Stimulated activated CD8-positive, alpha-beta memory T cell treated with anti-CD3 and anti-CD28 coated beads, Interleukin-15, amount 100 ng/mL, for 48 hours (primary cell): ENCODE measurements around the gene HSFX1.
"Not testable (repeated sequence)": the region's sequence is repeated elsewhere in the genome, so short reads cannot be mapped to it uniquely, and the experiment has no call there.

Source experiments
- DNase-seq, 2 donors: peaks; one replicate each; pipeline ENCODE4 v3.0.0-alpha.2; 2020; ENCODE audit warnings: low read depth in 2 of 2

The HSFX1 gene, protein sequence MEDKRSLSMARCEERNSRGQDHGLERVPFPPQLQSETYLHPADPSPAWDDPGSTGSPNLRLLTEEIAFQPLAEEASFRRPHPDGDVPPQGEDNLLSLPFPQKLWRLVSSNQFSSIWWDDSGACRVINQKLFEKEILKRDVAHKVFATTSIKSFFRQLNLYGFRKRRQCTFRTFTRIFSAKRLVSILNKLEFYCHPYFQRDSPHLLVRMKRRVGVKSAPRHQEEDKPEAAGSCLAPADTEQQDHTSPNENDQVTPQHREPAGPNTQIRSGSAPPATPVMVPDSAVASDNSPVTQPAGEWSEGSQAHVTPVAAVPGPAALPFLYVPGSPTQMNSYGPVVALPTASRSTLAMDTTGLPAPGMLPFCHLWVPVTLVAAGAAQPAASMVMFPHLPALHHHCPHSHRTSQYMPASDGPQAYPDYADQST

DNA sequence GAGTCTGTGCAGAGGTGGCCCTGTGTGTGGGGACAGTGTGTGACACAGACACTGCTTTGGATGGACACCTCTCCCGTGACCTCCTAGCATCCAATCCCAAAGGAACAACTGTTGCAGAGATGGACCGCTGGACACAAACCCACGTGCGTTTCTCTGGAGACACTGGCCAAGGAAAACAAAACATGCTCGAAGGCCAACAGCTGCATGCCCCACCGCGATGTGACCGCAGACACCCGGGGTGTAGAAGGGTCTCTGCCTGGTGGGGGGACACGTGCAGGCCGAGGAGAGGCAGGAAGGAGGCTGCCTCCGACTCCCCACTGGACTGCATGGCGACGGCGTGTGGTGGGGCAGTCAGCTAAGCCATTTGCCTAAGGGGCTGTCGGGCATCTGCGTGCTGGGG lies at the start of gene HSFX1:
Gene HSFX1, plus strand, starts transcription at position 301 of the 400 bp plus-strand sequence. CDS start 614 bp downstream, outside the sequence.
- not testable (repeated sequence) for DNase-seq

DNA sequence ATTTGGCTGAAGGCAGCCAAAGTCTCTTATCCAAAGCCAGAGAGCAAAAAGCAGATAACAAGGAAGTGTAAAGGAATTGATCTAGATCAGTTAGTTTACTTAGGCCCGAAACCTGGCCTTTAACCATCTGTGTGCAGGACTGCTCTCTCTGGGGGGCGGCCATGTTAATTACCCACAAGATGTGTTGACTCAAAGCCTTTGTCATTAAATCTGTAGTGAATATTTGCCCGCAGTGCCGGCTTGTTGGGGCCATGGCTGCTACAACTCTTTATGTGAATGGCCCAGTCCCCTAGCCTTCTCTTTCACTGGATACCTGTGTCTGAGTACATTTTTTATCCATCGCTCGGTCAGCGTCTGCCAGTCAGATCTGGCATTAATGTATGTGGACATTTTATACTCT lies 46.6 kb upstream of the HSFX1 start:
- DNase-seq, result not testable (repeated sequence)

DNA sequence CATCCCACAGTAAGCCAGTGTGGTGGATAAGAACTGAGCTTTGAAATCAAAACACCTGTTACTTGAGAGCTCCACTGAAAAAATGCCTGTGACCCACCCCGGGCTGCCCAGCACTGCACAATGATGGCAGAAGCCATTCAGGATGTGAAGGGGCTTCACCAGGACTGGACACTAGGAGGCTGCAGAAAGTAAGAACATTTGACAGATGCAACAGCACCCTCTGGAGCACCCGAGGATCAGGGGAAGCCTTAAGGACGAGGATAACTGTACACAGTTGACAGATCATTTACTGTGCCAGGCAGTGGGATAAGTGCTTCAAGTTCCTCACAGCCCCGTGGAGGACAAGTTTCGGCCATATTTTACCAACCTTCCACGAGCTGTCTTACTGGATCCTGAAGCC lies 31.6 kb upstream of the HSFX1 start:
- not testable (repeated sequence) for DNase-seq

DNA sequence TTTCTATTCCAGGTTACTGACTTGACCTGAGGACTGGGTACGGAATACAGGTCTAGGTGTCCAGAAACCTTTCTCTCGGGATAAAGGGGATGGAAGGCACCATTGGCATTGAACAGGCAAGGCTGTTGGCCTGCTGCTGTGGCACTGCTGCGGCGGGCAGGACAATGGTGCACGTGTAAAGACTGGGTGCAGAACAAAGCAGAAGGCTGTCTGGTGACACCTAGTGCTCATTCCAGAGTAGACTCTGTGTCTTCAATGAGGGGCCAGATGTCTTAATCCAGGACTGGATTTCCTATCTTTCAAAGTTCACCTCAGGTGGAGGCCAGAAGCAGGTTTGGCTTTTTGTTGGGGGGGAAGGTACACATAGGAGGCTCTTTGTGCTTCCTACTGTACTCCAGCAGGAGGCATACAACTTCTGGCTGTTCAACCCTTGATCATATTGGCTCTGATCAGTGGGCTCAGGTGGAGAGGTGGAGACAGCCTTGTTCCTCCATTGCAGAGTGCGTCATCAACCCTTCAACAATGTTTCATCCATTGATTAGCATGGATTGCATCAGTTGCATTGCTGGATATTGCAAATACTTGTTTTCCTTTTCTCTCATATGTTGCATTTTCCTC lies 27.4 kb upstream of the HSFX1 start:
- not testable (repeated sequence) for DNase-seq

DNA sequence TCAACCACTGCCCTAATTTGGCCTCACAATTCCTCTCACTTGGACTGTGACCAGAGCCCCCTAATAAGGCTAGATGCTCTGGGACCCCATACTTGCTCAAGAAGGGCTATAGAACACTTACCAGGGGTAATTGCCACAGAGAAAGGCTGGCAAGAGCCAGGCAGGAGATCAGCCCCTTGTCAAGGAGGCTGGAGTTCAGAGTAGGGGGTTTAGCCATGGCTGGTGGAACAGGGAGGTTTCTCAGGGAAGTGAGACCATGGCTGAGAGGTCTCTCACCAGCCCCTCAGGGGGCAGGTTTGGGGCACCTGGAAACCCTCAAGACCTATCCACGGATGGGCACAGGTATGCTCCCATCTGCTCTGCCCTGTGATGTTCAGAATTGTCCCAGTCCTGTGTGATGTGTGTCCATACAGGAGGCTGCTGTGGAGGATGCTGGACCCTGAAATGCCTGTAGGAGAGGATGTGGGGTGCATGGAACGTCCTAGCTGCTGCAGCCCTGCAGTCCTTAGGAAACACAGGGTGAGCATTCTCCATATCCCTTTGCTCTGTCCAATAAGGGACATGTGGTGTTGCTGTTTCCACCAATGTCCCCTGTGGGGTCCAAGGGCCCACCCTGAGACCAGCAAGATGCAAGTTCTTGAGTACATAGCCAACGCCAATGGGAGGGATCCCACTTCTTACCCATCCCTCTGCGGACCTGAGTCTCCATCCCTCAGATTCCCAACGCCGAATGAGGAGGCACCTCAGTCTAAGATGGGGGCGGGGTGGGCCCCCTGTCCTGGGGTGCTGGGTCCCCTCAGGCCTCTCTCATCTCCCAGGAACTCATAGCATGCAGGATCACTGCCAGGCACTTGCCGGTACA lies 16.4 kb upstream of the HSFX1 start:
- DNase-seq, result no peak

DNA sequence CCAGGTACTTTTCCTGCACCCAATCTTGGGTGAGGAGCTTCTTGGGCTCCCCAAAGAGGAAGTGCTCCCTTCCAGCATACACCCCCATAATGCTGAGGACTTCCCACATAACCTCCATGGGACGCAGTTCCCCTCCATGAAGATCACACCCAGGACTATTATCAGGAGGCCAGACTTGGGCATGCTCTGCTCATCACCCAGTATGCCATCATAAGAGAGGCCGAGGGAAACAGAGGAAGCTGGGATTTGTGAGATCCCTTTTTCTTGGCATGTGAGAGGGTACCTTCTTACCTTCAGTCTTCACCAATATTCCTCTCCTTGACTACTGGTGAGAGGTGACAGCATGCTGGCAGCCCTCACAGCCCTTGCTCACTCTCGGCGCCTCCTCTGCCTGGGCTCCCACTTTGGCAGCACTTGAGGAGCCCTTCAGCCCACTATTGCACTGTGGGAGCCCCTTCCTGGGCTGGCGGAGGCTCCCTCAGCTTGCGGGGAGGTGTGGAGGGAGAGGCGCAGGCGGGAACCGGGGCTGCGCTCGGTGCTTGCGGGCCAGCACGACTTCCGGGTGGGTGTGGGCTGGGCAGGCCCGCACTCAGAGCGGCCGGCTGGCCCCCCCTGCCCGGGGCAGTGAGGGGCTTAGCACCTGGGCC lies 15.7 kb upstream of the HSFX1 start:
- no peak for DNase-seq

DNA sequence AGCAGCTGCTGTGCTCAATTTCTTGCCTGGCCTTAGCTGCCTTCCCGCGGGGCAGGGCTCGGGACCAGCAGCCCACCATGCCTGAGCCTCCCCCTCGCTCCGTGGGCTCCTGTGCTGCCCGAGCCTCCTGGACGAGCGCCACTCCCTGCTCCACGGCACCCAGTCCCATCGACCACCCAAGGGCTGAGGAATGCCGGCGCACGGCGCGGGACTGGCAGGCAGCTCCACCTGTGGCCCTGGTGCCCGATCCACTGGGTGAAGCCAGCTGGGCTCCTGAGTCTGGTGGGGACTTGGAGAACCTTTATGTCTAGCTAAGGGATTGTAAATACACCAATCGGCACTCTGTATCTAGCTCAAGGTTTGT lies 15.2 kb upstream of the HSFX1 start:
- DNase-seq, result not testable (repeated sequence)

DNA sequence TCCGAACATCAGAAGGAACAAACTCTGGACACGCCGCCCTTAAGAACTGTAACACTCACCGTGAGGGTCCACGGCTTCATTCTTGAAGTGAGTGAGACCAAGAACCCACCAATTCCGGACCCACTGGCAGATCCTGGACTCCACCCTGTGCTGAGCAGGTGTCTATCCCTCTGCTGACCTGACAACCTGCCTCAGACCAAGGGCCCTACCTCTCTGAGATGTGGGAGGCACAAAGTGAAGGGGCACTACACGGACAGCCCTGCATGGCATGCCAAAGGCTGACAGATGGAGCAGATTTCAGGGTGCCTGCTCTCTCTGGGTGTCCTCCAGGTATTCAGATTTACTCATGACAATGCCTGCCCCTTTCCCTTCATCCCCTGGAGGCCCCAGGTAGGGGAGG lies 14.0 kb upstream of the HSFX1 start:
- no peak for DNase-seq

DNA sequence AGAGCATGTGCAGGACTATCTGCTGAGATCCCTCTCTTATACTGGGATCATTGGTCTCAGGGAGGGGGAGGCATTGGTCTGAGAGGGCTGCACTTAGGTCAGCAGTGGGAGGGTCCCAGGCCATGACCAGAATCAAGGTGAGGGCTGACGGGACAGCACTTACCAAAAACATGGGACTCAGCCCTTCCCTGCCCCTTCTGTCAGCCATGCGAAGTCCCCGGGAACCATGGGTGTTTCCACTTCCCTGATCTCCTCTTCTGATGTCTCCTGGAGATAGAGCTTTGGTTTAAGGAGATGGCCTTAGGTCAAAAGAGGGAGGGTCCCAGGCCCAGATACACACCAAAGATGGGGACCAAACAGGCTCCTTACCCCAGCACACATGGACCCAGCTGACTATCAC lies 12.9 kb upstream of the HSFX1 start:
- no peak for DNase-seq

DNA sequence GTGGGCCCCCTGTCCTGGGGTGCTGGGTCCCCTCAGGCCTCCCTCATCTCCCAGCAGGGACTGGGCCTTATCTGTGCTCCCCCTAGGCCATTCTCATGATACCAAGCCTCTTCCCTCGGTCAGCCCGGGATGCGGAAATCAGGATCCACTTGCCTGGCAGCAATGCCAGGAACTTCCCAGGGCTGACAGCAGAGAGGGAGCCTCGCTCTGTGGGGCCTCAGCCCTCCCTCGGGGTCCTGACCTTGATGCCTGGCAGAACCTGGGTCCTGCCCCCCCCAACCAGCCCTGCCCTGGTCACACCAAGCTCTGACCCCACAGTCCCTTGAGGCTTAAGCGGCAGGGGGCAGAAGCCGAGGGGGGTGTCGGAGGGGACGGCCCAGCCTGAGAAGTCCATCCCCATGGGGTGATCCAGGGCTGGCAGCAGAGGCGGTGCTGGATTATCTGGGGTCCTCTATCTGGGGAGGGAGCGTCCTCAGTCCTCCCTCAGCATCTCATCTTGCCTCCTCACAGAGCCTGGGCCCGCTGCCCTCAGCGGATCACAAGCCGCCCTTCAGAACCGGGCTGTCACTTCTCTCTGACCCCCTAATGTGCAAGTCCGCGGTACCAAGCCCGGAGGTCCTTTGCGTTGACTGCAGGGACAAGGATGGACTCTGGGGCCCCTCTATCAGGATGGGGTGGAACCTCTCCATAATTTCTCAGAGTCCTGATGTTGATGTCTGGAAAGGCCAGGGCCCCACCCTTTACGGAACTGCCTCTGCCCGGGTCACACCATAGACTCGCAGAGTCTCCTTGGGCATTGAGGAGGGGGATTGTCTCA lies 11.8 kb upstream of the HSFX1 start:
- DNase-seq, result not testable (repeated sequence)

DNA sequence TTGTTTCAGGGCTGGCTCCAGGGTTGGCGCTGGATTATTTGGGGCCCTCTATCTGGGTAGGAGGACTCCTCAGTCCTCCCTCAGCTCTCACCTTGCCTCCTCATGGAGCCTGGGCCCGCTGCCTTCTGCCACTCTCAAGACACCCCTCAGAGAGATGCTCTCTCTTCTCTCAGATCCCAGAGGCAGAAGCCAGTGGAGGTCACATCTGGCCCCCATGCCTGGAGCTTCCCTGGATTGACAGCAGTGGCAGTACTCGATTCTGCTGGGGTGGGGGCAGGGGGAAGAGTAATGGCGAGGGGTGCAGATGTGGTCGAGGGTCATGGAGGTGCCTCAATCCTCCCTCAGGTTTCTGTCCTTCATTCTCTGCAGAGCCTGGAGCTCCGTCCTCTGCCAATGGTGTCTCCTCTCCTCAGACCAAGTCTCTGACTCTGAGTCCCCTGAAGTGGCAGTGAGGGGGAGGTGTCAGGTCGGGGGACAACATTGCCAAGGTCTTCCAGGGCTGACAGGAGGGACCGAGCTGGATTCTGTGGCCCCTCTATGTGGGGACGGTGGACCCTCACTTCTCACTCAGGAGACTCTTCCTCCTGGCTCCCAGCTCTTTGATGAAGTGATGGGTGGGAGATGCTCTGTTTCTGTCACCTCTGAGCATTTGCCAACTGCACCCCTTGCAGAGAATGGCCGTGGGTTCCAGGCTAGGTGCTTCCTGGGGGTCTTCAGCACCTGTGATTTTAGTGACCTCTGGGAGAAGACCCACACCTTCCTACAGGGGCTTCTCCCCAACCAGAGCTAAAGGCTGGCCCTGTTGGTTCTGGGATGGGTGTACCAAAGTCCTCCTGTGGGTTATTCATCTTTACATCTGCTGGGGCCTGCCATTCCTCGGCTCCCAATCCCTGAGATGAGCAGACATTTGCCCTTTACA lies 10.9 kb upstream of the HSFX1 start:
- no peak for DNase-seq

DNA sequence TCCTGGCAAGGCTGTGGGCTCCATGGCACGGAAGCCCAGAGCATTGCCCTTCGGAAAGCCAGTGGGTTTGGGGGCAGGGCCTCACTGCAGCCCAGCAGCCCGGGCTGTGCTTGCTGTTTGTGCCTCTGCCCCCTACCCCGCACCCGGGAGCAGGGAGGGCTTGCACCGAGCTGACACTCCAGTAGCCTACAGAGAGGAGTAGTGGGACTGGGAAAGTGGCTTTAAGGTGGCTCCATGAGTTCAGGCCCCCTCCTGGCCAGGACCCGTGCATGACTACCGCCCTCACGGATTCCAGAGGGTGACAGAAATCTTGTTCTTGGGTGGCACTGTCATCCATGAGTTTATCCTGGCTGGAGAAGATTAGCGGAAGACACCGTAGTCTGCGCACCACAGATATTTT lies 3.5 kb upstream of the HSFX1 start:
- not testable (repeated sequence) for DNase-seq

DNA sequence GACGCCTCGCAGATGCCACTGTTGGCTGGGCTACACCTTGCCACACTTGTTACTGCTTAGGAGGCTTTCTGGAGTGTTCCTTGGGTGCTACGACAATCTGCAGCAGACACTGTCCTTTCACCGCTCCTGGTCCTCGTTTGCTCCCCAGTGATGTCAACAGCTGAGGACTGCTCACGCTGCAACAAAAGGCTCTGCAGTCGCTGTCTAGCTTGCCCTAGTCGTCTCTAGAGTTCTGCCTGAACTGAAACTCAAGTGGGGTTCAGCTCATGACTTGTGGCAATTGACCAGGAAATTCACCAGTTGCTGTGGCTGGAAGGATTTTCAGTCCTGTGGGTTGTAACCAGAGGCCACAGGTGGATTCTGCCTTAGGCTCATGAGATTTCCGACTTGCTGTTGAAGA lies 842 bp upstream of the HSFX1 start:
- not testable (repeated sequence) for DNase-seq

DNA sequence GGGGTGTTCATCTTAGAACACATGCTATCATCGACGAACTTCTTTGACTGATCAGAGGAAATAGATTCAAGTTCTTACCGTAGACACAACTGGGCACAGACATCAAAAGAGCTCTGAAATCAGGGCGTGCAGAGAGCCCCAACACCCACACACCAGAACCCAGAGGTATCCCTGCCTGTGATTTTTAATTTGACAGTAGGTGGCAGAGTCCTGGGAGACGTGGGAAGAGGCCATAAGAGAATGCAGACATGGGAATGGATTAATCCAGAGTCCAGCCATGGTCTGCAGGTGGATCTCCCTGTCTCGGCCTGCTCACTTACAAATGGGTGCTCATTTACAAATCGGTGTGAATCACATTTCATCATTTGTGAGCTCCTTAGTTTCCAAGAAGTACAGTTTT lies 4.1 kb downstream of the HSFX1 start:
- not testable (repeated sequence) for DNase-seq

DNA sequence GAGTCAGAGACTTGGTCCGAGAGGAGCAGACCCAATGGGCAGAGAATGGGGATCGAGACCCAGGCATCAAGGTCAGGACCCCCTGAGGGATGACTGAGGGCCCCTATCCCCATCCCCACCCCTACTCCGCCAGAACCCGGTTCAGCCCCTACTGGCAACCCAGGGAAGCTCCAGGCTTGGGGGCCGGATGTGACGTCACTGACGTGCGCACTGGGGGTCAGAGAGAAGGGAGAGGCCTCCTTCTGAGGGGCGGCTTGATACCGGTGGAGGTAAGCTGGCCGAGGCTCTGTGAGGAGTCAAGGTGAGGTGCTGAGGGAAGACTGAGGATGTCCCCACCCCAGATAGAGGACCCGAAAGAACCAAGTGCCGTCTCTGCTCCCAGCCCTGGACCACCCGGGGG lies 7.9 kb downstream of the HSFX1 start, which contains the start of gene MAGEA9:
Gene MAGEA9, plus strand, starts transcription at position 204 of the 400 bp plus-strand sequence. CDS start 4,281 bp downstream, outside the sequence.
- not testable (repeated sequence) for DNase-seq

DNA sequence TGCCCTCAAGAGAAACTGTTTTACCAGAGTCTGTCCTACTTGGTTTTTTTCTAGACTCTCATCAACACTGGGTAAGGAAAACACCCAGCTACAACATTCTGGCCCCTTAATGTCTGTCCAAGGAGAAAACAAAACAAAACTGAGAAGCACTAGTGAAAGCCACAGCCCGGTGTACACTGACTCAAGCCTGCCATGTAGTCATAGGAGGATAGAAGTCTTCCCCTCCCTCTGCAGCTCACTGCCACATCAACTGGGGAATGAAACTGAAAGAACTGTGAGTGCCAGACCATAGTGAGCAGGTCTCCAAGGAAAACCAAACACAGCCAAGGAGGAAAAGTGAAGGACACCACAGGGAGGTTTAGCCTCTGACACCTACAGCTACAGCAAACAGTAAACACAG lies 21.7 kb downstream of the HSFX1 start:
- not testable (repeated sequence) for DNase-seq

DNA sequence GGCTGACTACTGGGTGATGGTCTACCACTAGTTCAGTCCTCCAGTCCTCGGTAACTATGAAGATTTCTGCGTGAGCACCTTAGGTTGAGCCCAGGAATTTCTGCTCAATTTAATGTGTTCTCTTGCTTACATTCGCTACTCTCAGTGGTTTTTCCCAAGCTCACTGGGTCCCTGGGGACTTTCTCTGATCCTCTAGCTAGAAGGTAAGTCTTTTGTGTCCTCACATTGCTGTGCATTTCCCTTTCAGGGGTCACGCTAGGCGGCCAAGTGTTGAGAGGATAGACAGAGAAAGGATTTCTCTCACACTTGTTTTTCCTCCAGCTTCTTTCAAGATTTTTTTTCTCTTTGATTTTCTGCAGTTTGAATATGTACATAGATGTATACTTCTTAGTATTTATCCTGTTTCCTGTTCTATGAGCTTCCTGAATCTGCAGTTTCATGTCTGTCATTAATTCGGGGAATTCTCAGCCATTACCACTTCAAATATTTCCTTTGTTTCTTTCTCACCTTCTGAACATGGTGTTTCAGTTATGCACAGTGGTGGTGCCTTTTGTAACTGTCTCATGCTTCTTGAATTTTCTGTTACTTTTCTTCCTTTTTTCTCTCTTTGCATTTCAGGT lies 25.3 kb downstream of the HSFX1 start:
- DNase-seq, result no peak

DNA sequence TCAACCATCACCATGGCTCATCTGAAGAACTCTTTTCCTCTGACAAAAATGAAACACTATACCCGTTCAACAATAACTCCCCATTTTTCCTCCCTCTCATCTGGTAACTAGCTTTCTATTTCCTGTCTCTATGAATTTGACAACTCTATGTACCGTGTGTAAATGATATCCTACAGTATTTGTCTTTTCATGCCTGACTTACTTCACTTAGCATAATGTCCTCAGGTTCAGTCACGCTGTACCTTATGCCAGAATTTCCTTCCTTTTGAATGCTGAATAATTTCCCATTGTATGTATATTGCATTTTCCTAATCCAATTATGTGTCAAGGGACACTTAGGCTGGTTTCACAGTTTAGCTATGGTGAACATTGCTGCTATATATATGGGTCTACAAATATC lies 26.1 kb downstream of the HSFX1 start:
- DNase-seq, result no peak

DNA sequence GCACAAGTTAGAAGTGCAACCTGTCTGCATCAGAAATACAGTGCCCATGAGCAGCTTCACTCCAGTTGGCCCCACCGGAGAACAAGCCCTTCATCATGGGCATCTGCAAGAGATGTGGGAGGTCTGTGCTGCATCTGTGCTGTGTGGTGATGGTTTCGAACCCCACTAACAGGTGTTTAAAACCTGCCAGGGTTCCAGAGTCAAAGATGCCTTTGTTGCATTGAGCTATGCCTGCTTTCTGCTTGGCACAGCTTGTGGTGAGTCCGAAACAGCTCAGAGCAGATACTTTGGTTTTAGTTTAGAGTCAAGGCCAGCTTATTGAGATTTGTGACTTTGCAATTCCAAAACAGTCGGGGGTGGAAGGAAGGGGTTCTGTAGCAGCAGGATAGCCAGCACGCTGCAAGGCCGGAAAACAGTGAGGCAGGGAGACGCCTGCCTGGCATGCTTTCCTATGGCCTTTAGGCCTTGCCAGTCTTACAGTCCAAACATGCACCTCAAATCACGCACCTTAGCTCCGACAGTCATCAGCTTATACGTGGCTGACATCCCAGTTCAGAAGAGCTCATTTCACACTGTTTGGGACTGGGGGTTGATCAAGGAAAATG lies 29.7 kb downstream of the HSFX1 start:
- no peak for DNase-seq
